ENCODE results near the gene ZMAT2. TPM values are rescaled to one million over a fixed set of nuclear protein-coding genes. Genes with fewer than 3 reads are reported as not detected.

ZMAT2 gene
- total and polyA plus RNA-seq, 2 of the 8 experiments (the other 6 are each of a cell fraction or from before 2014, with no cell fraction given), result 56.8 to 65.9 TPM

DNA sequence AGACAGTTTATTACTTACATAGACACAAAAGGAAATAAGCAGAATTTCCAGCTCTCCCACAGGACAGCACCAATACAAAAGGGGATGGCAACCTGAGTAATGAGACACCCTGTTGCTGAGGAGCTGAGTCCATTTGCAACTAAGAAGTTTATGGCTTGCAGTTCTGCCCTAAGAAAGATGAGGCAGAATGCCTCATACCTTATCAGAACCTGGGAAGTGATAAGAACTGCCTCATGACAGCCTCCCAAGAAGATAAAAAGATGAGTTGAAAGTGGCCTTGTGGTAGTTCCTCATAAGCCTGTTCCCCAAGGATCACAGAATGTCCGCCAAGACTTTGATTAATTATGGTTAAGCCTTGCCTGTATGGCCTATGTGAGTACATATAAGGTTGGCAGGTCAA, 41.7 kb downstream of the ZMAT2 start:
- CTCF ChIA-PET (ENCODE audit: partially characterized antibody), result interaction anchor here (0.6 to 1.1 kb wide), 3 partner anchors 8 to 44 kb away, joined by 3 read pairs; partner anchors contain the start of gene PCDHA1
- FAIRE-seq, result no peak
- Histone ChIP-seq H3K4me2 (ENCODE audit: insufficient read depth in 1 of 2, low read depth in 2 of 2, low read length in 2 of 2) (no peak overlapping the region), H3K23me2 (ENCODE audit: low read depth, low read length) (no peaks in the 10 kb centered on the region), H3K4me1 (replicated peaks in 1 of 4; ENCODE audit: control insufficient read depth in 3 of 4, insufficient read depth in 4 of 4, low read length in 3 of 4) (no peaks in the 10 kb centered on the region), H3K23ac (ENCODE audit: insufficient read length) (no peak overlapping the region), H3K27me3 (replicated peaks in 1 of 4; ENCODE audit: control insufficient read depth in 3 of 4, extremely low read depth in 1 of 4, insufficient read depth in 3 of 4, low read length in 3 of 4) (no peaks in the 10 kb centered on the region), H3K14ac (ENCODE audit: insufficient read length) (no peak overlapping the region), H3K56ac (replicated peaks; ENCODE audit: insufficient read length, low read depth, low read length) (no peak overlapping the region), H3K9me3 (ENCODE audit: insufficient read depth in 2 of 2, low read depth in 1 of 2, low read length in 1 of 2) (peaks cover 16 to 31% of the 10 kb centered on the region in 2 experiments; a peak in 3 of 4 replicates), H2BK120ac (replicated peaks; ENCODE audit: low read depth, low read length) (no peak overlapping the region), H3K4ac (replicated peaks; ENCODE audit: insufficient read length, low read depth, low read length) (no peak overlapping the region), H4K5ac (ENCODE audit: insufficient read length, low read depth, low read length) (no peak overlapping the region), H3K36me3 (ENCODE audit: control insufficient read depth in 2 of 4, insufficient read depth in 4 of 4, low read length in 3 of 4) (no peaks in the 10 kb centered on the region), H3K27ac (ENCODE audit: low read depth, low read length) (no peak overlapping the region), H3K9ac (replicated peaks in 1 of 4; ENCODE audit: extremely low read depth in 1 of 4, low read depth in 3 of 4, low read length in 3 of 4) (no peak overlapping the region), H2BK20ac (ENCODE audit: low read length) (no peak overlapping the region), H3K4me3 (ENCODE audit: extremely low read depth in 1 of 4, insufficient read depth in 2 of 4, low read depth in 3 of 4, low read length in 4 of 4) (no peak overlapping the region), H3K79me2 (ENCODE audit: control insufficient read depth in 1 of 2, insufficient read depth in 2 of 2, low read length in 2 of 2) (no peaks in the 10 kb centered on the region), H2BK15ac (ENCODE audit: low read length) (no peak overlapping the region), H4K8ac (ENCODE audit: extremely low read depth, insufficient read depth, low read length) (no peak overlapping the region), H2BK5ac (ENCODE audit: low read depth, low read length) (no peak overlapping the region), H2BK12ac (ENCODE audit: low read depth, low read length) (no peak overlapping the region), H4K20me1 (replicated peaks in 1 of 2; ENCODE audit: control insufficient read depth in 1 of 2, insufficient read depth in 2 of 2, low read length in 2 of 2) (no peaks in the 10 kb centered on the region), H3K18ac (ENCODE audit: extremely low read depth, low read length) (no peak overlapping the region), H4K91ac (replicated peaks; ENCODE audit: insufficient read length, low read length) (no peak overlapping the region), H2AK5ac (ENCODE audit: low read depth, low read length) (no peak overlapping the region), H2AFZ (ENCODE audit: low read length) (no peak overlapping the region), H3K79me1 (ENCODE audit: low read depth, low read length) (no peaks in the 10 kb centered on the region)
- 65% methylated on average over 1 of the region's 1 CpG; no CpG with 5 or more reads in 1 of the 2 experiments for WGBS, 2 experiments (ENCODE audit: extremely low coverage in 1 of 2, insufficient coverage in 1 of 2, insufficient read length in 1 of 2, insufficient replicate concordance in 2 of 2, low coverage in 1 of 2, low lambda C conversion rate in 2 of 2, missing lambda C conversion rate in 1 of 2)
- no peak for DNase-seq (ENCODE audit: low read depth in 1 of 2, low spot score in 2 of 2)
- TF ChIP-seq ZNF274 (IDR thresholded peaks at IDR 0.05; ENCODE audit: borderline replicate concordance, extremely low read depth, low read length) (no peak), CHD2 (IDR thresholded peaks at IDR 0.05; ENCODE audit: low read length) (no peak), RAD21 (IDR thresholded peaks at IDR 0.05 in 1 of 2, conservative IDR thresholded peaks at IDR 0.05 in 1 of 2; ENCODE audit: low read depth in 2 of 2, low read length in 2 of 2) (no peak), POLR2A (IDR thresholded peaks at IDR 0.05; ENCODE audit: control extremely low read depth in 1 of 2, low read depth in 2 of 2, low read length in 2 of 2) (no peak), TAF7 (optimal IDR thresholded peaks at IDR 0.05; ENCODE audit: borderline replicate concordance, low read depth, low read length) (no peak), CBX5 (IDR thresholded peaks at IDR 0.05; ENCODE audit: low read depth, low read length) (no peak)
- POLR2A ChIA-PET (ENCODE audit: partially characterized antibody), result no interaction called here
